HepG2 (cell line): ENCODE results near the gene GPC6. TPM values are rescaled to one million over a fixed set of nuclear protein-coding genes. Genes with fewer than 3 reads are reported as not detected.

Source experiments
- ATAC-seq: fragments of 200-7000 bp; cut with Tn5 transposase; 3 replicates; pipeline ENCODE4 v1.9.1; 2020; ENCODE audit warnings: mild to moderate bottlenecking, moderate library complexity
- BruUV-seq: library from RNA; stranded (reverse); fragments of 400-500 nt; replicated peaks from 2 replicates; lab custom pipeline; 2021; lab: Mats Ljungman, UMichigan
- CTCF ChIA-PET: fragments of 300-600 bp; formaldehyde crosslinking; extraction: SDS; loops from one replicate; lab custom pipeline; 2021; ENCODE audit warnings: low total read pairs, inconsistent platforms, low intra/inter-chr PET ratio; lab: Yijun Ruan, JAX
- POLR2A ChIA-PET: fragments of 350-600 bp; sonication (Branson Sonifier 250); formaldehyde crosslinking; loops from one replicate; lab custom pipeline; 2020; ENCODE audit warnings: antibody characterized with exemption, inconsistent platforms; lab: Yijun Ruan, JAX
- DNase-seq: peaks from one replicate; pipeline ENCODE4 v3.0.0-alpha.2; 2015; ENCODE audit warnings: low spot score
- FAIRE-seq: peaks from 3 replicates; lab custom pipeline; 2011; peaks lifted over from hg19 to GRCh38; lab: Jason Lieb, UNC
- H2AFZ ChIP-seq: one replicate; pipeline ENCODE4 v1.6.1; 2011; ENCODE audit warnings: low read length, inconsistent platforms
- H3K27ac ChIP-seq: fragments of 300-600 bp; 3 replicates; pipeline ENCODE4 v1.8.0; 2011; ENCODE audit warnings: mixed run types, mild to moderate bottlenecking, mixed read lengths, low read length, inconsistent platforms; ENCODE audit not compliant: insufficient read depth; ENCODE audit errors: extremely low read length
- H3K27me3 ChIP-seq, 2 experiments: fragments of 200-600 bp in 1 of 2; 2 replicates in 1 of 2; 3 replicates in 1 of 2; pipeline versions ENCODE4 v1.6.0 to v1.8.0; 2011; ENCODE audit warnings: low read length in 2 of 2, mild to moderate bottlenecking in 2 of 2, moderate library complexity in 2 of 2, inconsistent platforms in 1 of 2; ENCODE audit not compliant: insufficient read depth in 2 of 2, control insufficient read depth in 1 of 2
- H3K36me3 ChIP-seq, 2 experiments: fragments of 200-600 bp in 1 of 2; replicated peaks in 1 of 2; 2 replicates in 1 of 2; 3 replicates in 1 of 2; pipeline versions ENCODE4 v1.5.1 to v1.8.0; 2011; ENCODE audit warnings: low read length in 2 of 2, inconsistent platforms in 1 of 2; ENCODE audit not compliant: insufficient read depth in 2 of 2, control insufficient read depth in 1 of 2
- H3K4me1 ChIP-seq: 2 replicates; pipeline ENCODE4 v1.5.1; 2012; ENCODE audit warnings: low read length, inconsistent platforms; ENCODE audit not compliant: insufficient read depth
- H3K4me2 ChIP-seq: 2 replicates; pipeline ENCODE4 v1.6.0; 2011; ENCODE audit warnings: low read depth, low read length, inconsistent platforms
- H3K4me3 ChIP-seq, 3 experiments: fragments of 200-600 bp in 1 of 3; sonication (generic), shearing (Covaris generic) in 1 of 3; replicated peaks in 1 of 3; 2 replicates each; pipeline ENCODE4 v1.5.1; 2011 to 2016; ENCODE audit warnings: low read length in 3 of 3, inconsistent platforms in 2 of 3, low read depth in 2 of 3, mild to moderate bottlenecking in 2 of 3, control low read depth in 1 of 3, mixed read lengths in 1 of 3; ENCODE audit not compliant: insufficient read depth in 1 of 3
- H3K79me2 ChIP-seq: one replicate; pipeline ENCODE4 v1.6.1; 2011; ENCODE audit warnings: low read length, inconsistent platforms; ENCODE audit not compliant: insufficient read depth
- H3K9ac ChIP-seq: 2 replicates; pipeline ENCODE4 v1.6.0; 2011; ENCODE audit warnings: mild to moderate bottlenecking, low read depth, low read length, inconsistent platforms; ENCODE audit not compliant: insufficient read depth
- H3K9me3 ChIP-seq: 2 replicates; pipeline ENCODE4 v1.5.1; 2012; ENCODE audit warnings: mild to moderate bottlenecking, low read length
- H4K20me1 ChIP-seq: 2 replicates; pipeline ENCODE4 v1.6.0; 2011; ENCODE audit warnings: inconsistent platforms, mild to moderate bottlenecking, low read length, moderate library complexity; ENCODE audit not compliant: insufficient read depth
- CEBPB ChIP-seq: IDR thresholded peaks from 2 replicates; pipeline ENCODE4 v1.6.1; 2011; ENCODE audit warnings: low read depth, low read length, improper control_type of control experiment, borderline replicate concordance
- FOXK1 ChIP-seq: sonication (generic); formaldehyde crosslinking; IDR thresholded peaks from 2 replicates; pipeline ENCODE4 v1.4.0; 2020; ENCODE audit warnings: low read depth, missing genetic modification reagents, borderline replicate concordance
- GZF1 ChIP-seq: sonication (generic); formaldehyde crosslinking; IDR thresholded peaks from 2 replicates; pipeline ENCODE4 v1.5.1; 2020; ENCODE audit warnings: mild to moderate bottlenecking, missing genetic modification reagents
- HBP1 ChIP-seq: IDR thresholded peaks from 2 replicates; pipeline ENCODE4 v1.6.1; 2016; ENCODE audit warnings: low read depth, control low read depth
- IKZF4 ChIP-seq: sonication (generic); formaldehyde crosslinking; IDR thresholded peaks from 2 replicates; pipeline ENCODE4 v1.5.1; 2020; ENCODE audit warnings: borderline replicate concordance, mild to moderate bottlenecking, low read depth, missing genetic modification reagents; ENCODE audit errors: not compliant biosample characterization
- MEF2D ChIP-seq: sonication (generic); formaldehyde crosslinking; IDR thresholded peaks from 2 replicates; pipeline ENCODE4 v1.5.1; 2020; ENCODE audit warnings: mild to moderate bottlenecking, missing genetic modification reagents
- NFKB2 ChIP-seq: sonication (generic); formaldehyde crosslinking; IDR thresholded peaks from 2 replicates; pipeline ENCODE4 v1.4.0; 2020; ENCODE audit warnings: missing genetic modification reagents, borderline replicate concordance
- NR2F2 ChIP-seq: IDR thresholded peaks from 2 replicates; pipeline ENCODE4 v1.6.1; 2012; ENCODE audit warnings: low read depth, inconsistent platforms, borderline replicate concordance
- PRDM4 ChIP-seq: sonication (generic); formaldehyde crosslinking; IDR thresholded peaks from 2 replicates; pipeline ENCODE4 v1.9.0; 2021; ENCODE audit warnings: missing genetic modification reagents, borderline replicate concordance
- RBM22 ChIP-seq: fragments of 200-400 bp; formaldehyde crosslinking; optimal IDR thresholded peaks from 2 replicates; pipeline ENCODE3; 2017; ENCODE audit warnings: mild to moderate bottlenecking, low read length, moderate library complexity
- SRF ChIP-seq: IDR thresholded peaks from 2 replicates; pipeline ENCODE4 v1.6.1; 2011; ENCODE audit warnings: mild to moderate bottlenecking, low read depth, low read length, moderate library complexity
- SRSF1 ChIP-seq: fragments of 200-400 bp; formaldehyde crosslinking; optimal IDR thresholded peaks from 2 replicates; pipeline ENCODE3; 2017; ENCODE audit warnings: mild to moderate bottlenecking, low read depth, low read length, moderate library complexity
- WGBS: methylation state at CpG from one replicate; pipeline ENCODE4 v1.1.6; 2017; ENCODE audit warnings: low lambda C conversion rate; 5-methylcytosine and 5-hydroxymethylcytosine counted together
- in situ Hi-C: cut with HindIII; loops from 2 replicates; pipeline ENCODE4 v1.10.0; 2017; ENCODE audit warnings: low pct_unique_long_range_greater_than_20kb; ENCODE audit not compliant: extremely low pct_ligation_motif_present
- intact Hi-C: fragments of 100-400 bp; cut with micrococcal nuclease; formaldehyde crosslinking; loops from one replicate; pipeline ENCODE4 v1.10.0; 2022; ENCODE audit not compliant: unreplicated experiment
- polyA plus RNA-seq, 8 experiments: library from polyadenylated mRNA; depleted of rRNA in 3 of 8; stranded (reverse) in 7 of 8; unstranded in 1 of 8; fragments of >200 nt; fragmentation: Illumina TruSeq in 4 of 8; extraction: Trizol in 4 of 8; gene quantifications; 2 replicates each; pipeline versions ENCODE4 v1.2.1 to v1.2.3, GENCODE V29; 2011 to 2016; ENCODE audit warnings: low read depth in 4 of 8, missing spikeins in 1 of 8, mixed read lengths in 1 of 8; ENCODE audit not compliant: insufficient read depth in 1 of 8
- total RNA-seq, 5 experiments: library from RNA; depleted of rRNA; stranded (reverse); fragments of >200 nt; fragmentation: Illumina TruSeq; extraction: Trizol; gene quantifications; 2 replicates each; pipeline ENCODE4 v1.2.3, GENCODE V29; 2016; ENCODE audit warnings: low read depth in 1 of 5
- TF ChIP-seq, protein P1 (sequence below): sonication (generic); formaldehyde crosslinking; IDR thresholded peaks from 2 replicates; pipeline ENCODE4 v1.5.0; 2020; ENCODE audit warnings: missing genetic modification reagents

Gene GPC6
- total and polyA plus RNA-seq, 2 of the 13 experiments (the other 11 are each of a cell fraction or from before 2014, with no cell fraction given), result 24.5 to 33.9 TPM

GRCh38 chr13:94251831-94252608 is 1025.4 kb downstream of the GPC6 start:
- H3K27me3 ChIP-seq, result no peaks in the 10 kb centered on the region
- H2AFZ ChIP-seq, result no peak overlapping the region
- no peak overlapping the region for H3K4me2 ChIP-seq
- intact Hi-C loops, result no loop called here
- no TSS peak for BruUV-seq
- DNase-seq (no peak), ATAC-seq (no peak), FAIRE-seq (no peak)
- TF ChIP-seq SRSF1 (no peak), CEBPB (peak; percentile 79; the same call in 1 of the 2 replicates), GZF1 (CRISPR knock-in tag) (no peak)
- TF ChIP-seq, protein P1, sequence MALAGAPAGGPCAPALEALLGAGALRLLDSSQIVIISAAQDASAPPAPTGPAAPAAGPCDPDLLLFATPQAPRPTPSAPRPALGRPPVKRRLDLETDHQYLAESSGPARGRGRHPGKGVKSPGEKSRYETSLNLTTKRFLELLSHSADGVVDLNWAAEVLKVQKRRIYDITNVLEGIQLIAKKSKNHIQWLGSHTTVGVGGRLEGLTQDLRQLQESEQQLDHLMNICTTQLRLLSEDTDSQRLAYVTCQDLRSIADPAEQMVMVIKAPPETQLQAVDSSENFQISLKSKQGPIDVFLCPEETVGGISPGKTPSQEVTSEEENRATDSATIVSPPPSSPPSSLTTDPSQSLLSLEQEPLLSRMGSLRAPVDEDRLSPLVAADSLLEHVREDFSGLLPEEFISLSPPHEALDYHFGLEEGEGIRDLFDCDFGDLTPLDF (CRISPR knock-in tag), result no peak
- ChIA-PET CTCF (no interaction called here), POLR2A (no interaction called here)
- H3K79me2 ChIP-seq, result no peaks in the 10 kb centered on the region
- no peak overlapping the region for H3K9ac ChIP-seq
- no peaks in the 10 kb centered on the region for H3K4me1 ChIP-seq
- H4K20me1 ChIP-seq, result no peaks in the 10 kb centered on the region
- no peaks in the 10 kb centered on the region for H3K9me3 ChIP-seq
- H3K36me3 ChIP-seq, result no peaks in the 10 kb centered on the region
- in situ Hi-C loops, result no loop called here
- WGBS, result 82% methylated on average over 9 of the region's 9 CpGs
- no peak overlapping the region for H3K27ac ChIP-seq
- no peak overlapping the region for H3K4me3 ChIP-seq

DNA sequence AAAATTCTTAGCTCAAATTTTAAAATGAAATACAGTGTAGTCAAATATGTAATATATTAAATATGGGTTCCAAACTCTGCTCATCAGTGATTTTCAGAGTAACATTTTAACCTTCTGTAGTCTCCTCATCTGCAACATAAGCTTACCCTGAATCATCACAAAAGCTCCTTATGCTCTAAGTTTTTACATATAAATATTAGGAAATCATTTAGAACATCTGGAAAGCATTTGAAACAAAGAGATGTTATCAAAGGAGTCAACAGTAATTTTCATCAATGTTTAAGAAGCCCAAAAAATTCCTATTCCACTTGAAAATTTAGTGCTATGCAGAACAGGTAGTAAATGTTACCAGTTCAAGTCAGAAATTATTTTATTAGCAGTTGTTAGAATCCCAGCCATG is 1028.1 kb downstream of the GPC6 start:
- FAIRE-seq (no peak), DNase-seq (no peak), ATAC-seq (no peak)
- Histone ChIP-seq H3K79me2 (no peaks in the 10 kb centered on the region), H3K27ac (no peak overlapping the region), H3K4me1 (no peaks in the 10 kb centered on the region), H3K36me3 (no peaks in the 10 kb centered on the region), H4K20me1 (no peaks in the 10 kb centered on the region), H3K9ac (no peak overlapping the region), H3K4me3 (no peak overlapping the region), H3K4me2 (no peak overlapping the region), H3K9me3 (no peaks in the 10 kb centered on the region), H3K27me3 (no peaks in the 10 kb centered on the region), H2AFZ (no peak overlapping the region)
- CTCF ChIA-PET, result no interaction called here
- no TSS peak for BruUV-seq
- in situ Hi-C loops, result no loop called here
- intact Hi-C loops, result no loop called here
- POLR2A ChIA-PET, result no interaction called here
- no peak for TF ChIP-seq RBM22
- no peak for TF ChIP-seq HBP1 (CRISPR knock-in tag)
- no peak for TF ChIP-seq SRF
- no peak for TF ChIP-seq FOXK1 (CRISPR knock-in tag)
- no peak for TF ChIP-seq NFKB2 (CRISPR knock-in tag)
- TF ChIP-seq PRDM4, result no peak
- TF ChIP-seq IKZF4, result no peak
- no peak for TF ChIP-seq MEF2D (CRISPR knock-in tag)
- no peak for TF ChIP-seq NR2F2
